ENCODE results near the gene AFAP1. TPM values are rescaled to one million over a fixed set of nuclear protein-coding genes. Genes with fewer than 3 reads are reported as not detected.

AFAP1 gene
- total RNA-seq, 2 donors from 2014 or later: 18.2 to 22.5 TPM

GRCh38 chr4:7964890-7965662, 25.4 kb upstream of the AFAP1 start:
- H3K4me3 Mint-ChIP-seq: no peak overlapping the region

GRCh38 chr4:7964459-7964858, 24.8 kb upstream of the AFAP1 start:
- H3K4me3 Mint-ChIP-seq: no peak overlapping the region
- WGBS, 2 experiments (ENCODE audit: insufficient coverage in 1 of 2, insufficient read length in 1 of 2): 82 to 100% methylated on average over 2 to 4 of the region's 5 CpGs
- H3K9me3 ChIP-seq (ENCODE audit: control insufficient read depth, low read length): no peaks in the 10 kb centered on the region
- no peak for DNase-seq
- H3K27me3 ChIP-seq (ENCODE audit: control insufficient read depth, insufficient read depth, low read length, poor library complexity, severe bottlenecking): no peaks in the 10 kb centered on the region
- no peak overlapping the region for H3K9ac ChIP-seq (ENCODE audit: extremely low read depth, low read length, poor library complexity, severe bottlenecking)
- peaks cover 6% of the 10 kb centered on the region for H3K4me1 Mint-ChIP-seq
- no peaks in the 10 kb centered on the region for H3K4me1 ChIP-seq (ENCODE audit: control insufficient read depth, insufficient read depth, low read length)
- H3K36me3 Mint-ChIP-seq (ENCODE audit: low read depth): no peaks in the 10 kb centered on the region
- no peak overlapping the region for H3K4me3 ChIP-seq (ENCODE audit: low read length)
- H3K36me3 ChIP-seq (ENCODE audit: control insufficient read depth, insufficient read depth, low read length): no peaks in the 10 kb centered on the region
- no peaks in the 10 kb centered on the region for H3K9me3 Mint-ChIP-seq
- no peaks in the 10 kb centered on the region for H3K27me3 Mint-ChIP-seq (ENCODE audit: insufficient read depth)
- no peak overlapping the region for H3K27ac Mint-ChIP-seq
- no peak for TF ChIP-seq CTCF (conservative IDR thresholded peaks at IDR 0.05)
- H3K27ac ChIP-seq (ENCODE audit: low read depth, low read length): no peak overlapping the region

More at GRCh38 chr4:7964890-7965662, 25.4 kb upstream of the AFAP1 start:
- H3K27ac ChIP-seq (ENCODE audit: low read depth, low read length): no peak overlapping the region
- H3K27me3 Mint-ChIP-seq (ENCODE audit: insufficient read depth): no peaks in the 10 kb centered on the region
- no peak overlapping the region for H3K4me3 ChIP-seq (ENCODE audit: low read length)
- H3K9me3 Mint-ChIP-seq: no peaks in the 10 kb centered on the region
- no peak for TF ChIP-seq CTCF (conservative IDR thresholded peaks at IDR 0.05)
- H3K36me3 Mint-ChIP-seq (ENCODE audit: low read depth): no peaks in the 10 kb centered on the region
- WGBS, 2 experiments (ENCODE audit: insufficient coverage in 1 of 2, insufficient read length in 1 of 2): 90% methylated on average over 21 to 23 of the region's 23 CpGs
- no peak overlapping the region for H3K9ac ChIP-seq (ENCODE audit: extremely low read depth, low read length, poor library complexity, severe bottlenecking)
- peak; percentile 68 for DNase-seq
- no peaks in the 10 kb centered on the region for H3K4me1 ChIP-seq (ENCODE audit: control insufficient read depth, insufficient read depth, low read length)
- H3K4me1 Mint-ChIP-seq: peaks cover 12% of the 10 kb centered on the region
- H3K27me3 ChIP-seq (ENCODE audit: control insufficient read depth, insufficient read depth, low read length, poor library complexity, severe bottlenecking): no peaks in the 10 kb centered on the region
- H3K27ac Mint-ChIP-seq: no peak overlapping the region
- H3K9me3 ChIP-seq (ENCODE audit: control insufficient read depth, low read length): no peaks in the 10 kb centered on the region
- H3K36me3 ChIP-seq (ENCODE audit: control insufficient read depth, insufficient read depth, low read length): no peaks in the 10 kb centered on the region

- Histone ChIP-seq H3K36me3 (ENCODE audit: control insufficient read depth, insufficient read depth, low read length) (no peaks in the 10 kb centered on the region), H3K27me3 (ENCODE audit: control insufficient read depth, insufficient read depth, low read length, poor library complexity, severe bottlenecking) (no peaks in the 10 kb centered on the region), H3K4me3 (ENCODE audit: low read length) (no peak overlapping the region), H3K9ac (ENCODE audit: extremely low read depth, low read length, poor library complexity, severe bottlenecking) (no peak overlapping the region), H3K9me3 (ENCODE audit: control insufficient read depth, low read length) (no peaks in the 10 kb centered on the region), H3K27ac (ENCODE audit: low read depth, low read length) (no peak overlapping the region), H3K4me1 (ENCODE audit: control insufficient read depth, insufficient read depth, low read length) (no peaks in the 10 kb centered on the region)
- H3K27me3 Mint-ChIP-seq (ENCODE audit: insufficient read depth): no peaks in the 10 kb centered on the region
- WGBS, 2 experiments (ENCODE audit: insufficient coverage in 1 of 2, insufficient read length in 1 of 2): 95 to 97% methylated on average over 12 of the region's 12 CpGs
- H3K4me3 Mint-ChIP-seq: no peak overlapping the region
- no peaks in the 10 kb centered on the region for H3K9me3 Mint-ChIP-seq
- no peak overlapping the region for H3K27ac Mint-ChIP-seq
- no peak for DNase-seq
- no peaks in the 10 kb centered on the region for H3K36me3 Mint-ChIP-seq (ENCODE audit: low read depth)
- no peak for TF ChIP-seq CTCF (conservative IDR thresholded peaks at IDR 0.05)
- H3K4me1 Mint-ChIP-seq: peaks cover 4% of the 10 kb centered on the region
Observed at GRCh38 chr4:7963691-7964090, 24.0 kb upstream of the AFAP1 start.
